NOMO-1 treated with DMSO at 0.1 percent for 48 hours (cell line): ENCODE measurements around the gene SCARF2.
"Not testable (repeated sequence)": the region's sequence is repeated elsewhere in the genome, so short reads cannot be mapped to it uniquely, and the experiment has no call there.

ENCODE experiments used
- DNase-seq: peaks from one replicate; lab custom pipeline; 2025; ENCODE audit not compliant: unreplicated experiment; lab: John Stamatoyannopoulos, UW

Gene SCARF2

GRCh38 chr22:20437613-20438426 is at the start of gene SCARF2:
Gene SCARF2, minus strand, starts transcription at chr22:20437825. Its CDS starts 71 bp downstream, at chr22:20437754.
- DNase-seq = no peak

GRCh38 chr22:20486229-20486628 is 48.6 kb upstream of the SCARF2 start:
- DNase-seq = no peak

GRCh38 chr22:20484948-20485683 is 47.5 kb upstream of the SCARF2 start:
- no peak for DNase-seq

GRCh38 chr22:20483771-20484170 is 46.1 kb upstream of the SCARF2 start:
- DNase-seq = no peak

GRCh38 chr22:20483143-20483506 is 45.5 kb upstream of the SCARF2 start:
- DNase-seq = not testable (repeated sequence)

- no peak for DNase-seq
Measured at GRCh38 chr22:20479612-20480196, 42.1 kb upstream of the SCARF2 start.

GRCh38 chr22:20478059-20478458 is 40.4 kb upstream of the SCARF2 start:
- not testable (repeated sequence) for DNase-seq

- not testable (repeated sequence) for DNase-seq
Measured at GRCh38 chr22:20475569-20475968, 37.9 kb upstream of the SCARF2 start.

- no peak for DNase-seq
Measured at GRCh38 chr22:20475115-20475436, 37.5 kb upstream of the SCARF2 start.

- no peak for DNase-seq
Measured at GRCh38 chr22:20472629-20473442, 35.2 kb upstream of the SCARF2 start.

- no peak for DNase-seq
Measured at GRCh38 chr22:20471126-20471833, 33.7 kb upstream of the SCARF2 start.

- not testable (repeated sequence) for DNase-seq
Measured at GRCh38 chr22:20470525-20470924, 32.9 kb upstream of the SCARF2 start.

- DNase-seq = no peak
Measured at GRCh38 chr22:20469110-20469868, 31.7 kb upstream of the SCARF2 start.

GRCh38 chr22:20466659-20467379 is 29.2 kb upstream of the SCARF2 start:
- no peak for DNase-seq

- no peak for DNase-seq
Measured at GRCh38 chr22:20465759-20466077, 28.1 kb upstream of the SCARF2 start.

GRCh38 chr22:20464912-20465758 is 27.5 kb upstream of the SCARF2 start:
- no peak for DNase-seq

GRCh38 chr22:20464096-20464614 is 26.5 kb upstream of the SCARF2 start:
- DNase-seq = no peak
